Measurements from ENCODE around the gene VAV3. TPM values are rescaled to one million over a fixed set of nuclear protein-coding genes. Genes with fewer than 3 reads are reported as not detected.

VAV3 gene
- total RNA-seq, 1 donor from 2014 or later: 2.5 TPM

GRCh38 chr1:107546576-107546975 lies 418.4 kb downstream of the VAV3 start:
- intact Hi-C loops (cut with micrococcal nuclease): no loop called here

GRCh38 chr1:107545879-107546278 lies 419.1 kb downstream of the VAV3 start:
- intact Hi-C loops (cut with micrococcal nuclease): no loop called here

- intact Hi-C loops (cut with micrococcal nuclease): no loop called here
Measured at GRCh38 chr1:107545056-107545577, 419.9 kb downstream of the VAV3 start.

GRCh38 chr1:107544285-107544684 lies 420.7 kb downstream of the VAV3 start:
- intact Hi-C loops (cut with micrococcal nuclease): no loop called here

GRCh38 chr1:107541412-107541811 lies 423.6 kb downstream of the VAV3 start:
- intact Hi-C loops (cut with micrococcal nuclease): no loop called here

- intact Hi-C loops (cut with micrococcal nuclease): no loop called here
Measured at GRCh38 chr1:107538502-107538901, 426.5 kb downstream of the VAV3 start.

- intact Hi-C loops (cut with micrococcal nuclease): no loop called here
Measured at GRCh38 chr1:107536266-107536665, 428.7 kb downstream of the VAV3 start.

- intact Hi-C loops (cut with micrococcal nuclease): no loop called here
Measured at GRCh38 chr1:107535091-107535490, 429.9 kb downstream of the VAV3 start.

- intact Hi-C loops (cut with micrococcal nuclease): no loop called here
Measured at GRCh38 chr1:107534632-107535031, 430.3 kb downstream of the VAV3 start.

- intact Hi-C loops (cut with micrococcal nuclease): no loop called here
Measured at GRCh38 chr1:107533436-107533835, 431.5 kb downstream of the VAV3 start.

- intact Hi-C loops (cut with micrococcal nuclease): no loop called here
Measured at GRCh38 chr1:107532318-107532717, 432.7 kb downstream of the VAV3 start.

GRCh38 chr1:107531065-107531908 lies 433.7 kb downstream of the VAV3 start:
- intact Hi-C loops (cut with micrococcal nuclease): no loop called here

GRCh38 chr1:107530543-107530942 lies 434.4 kb downstream of the VAV3 start:
- intact Hi-C loops (cut with micrococcal nuclease): no loop called here

- intact Hi-C loops (cut with micrococcal nuclease): loop anchor here (5.0 kb wide), 1 partner anchor 97 kb away; no protein-coding TSS in a partner anchor
Measured at GRCh38 chr1:107529511-107530149, 435.4 kb downstream of the VAV3 start.

- intact Hi-C loops (cut with micrococcal nuclease): loop anchor here (5.0 kb wide), 1 partner anchor 94 kb away; no protein-coding TSS in a partner anchor
Measured at GRCh38 chr1:107526524-107527198, 438.3 kb downstream of the VAV3 start.

- intact Hi-C loops (cut with micrococcal nuclease): loop anchor here (5.0 kb wide), 1 partner anchor 94 kb away; no protein-coding TSS in a partner anchor
Measured at GRCh38 chr1:107525961-107526360, 439.0 kb downstream of the VAV3 start.

GRCh38 chr1:107525145-107525544 lies 439.8 kb downstream of the VAV3 start:
- intact Hi-C loops (cut with micrococcal nuclease): loop anchor here (5.0 kb wide), 1 partner anchor 93 kb away; no protein-coding TSS in a partner anchor

GRCh38 chr1:107524301-107524700 lies 440.7 kb downstream of the VAV3 start:
- intact Hi-C loops (cut with micrococcal nuclease): no loop called here

GRCh38 chr1:107523736-107524135 lies 441.2 kb downstream of the VAV3 start:
- intact Hi-C loops (cut with micrococcal nuclease): no loop called here

GRCh38 chr1:107523061-107523460 lies 441.9 kb downstream of the VAV3 start:
- intact Hi-C loops (cut with micrococcal nuclease): no loop called here
